Prostate gland (tissue), 2 donors: Measurements from ENCODE around the gene CR1.

ENCODE experiments used
- POLR2A ChIP-seq: fragments of 450-650 bp; IDR thresholded peaks from one replicate; pipeline ENCODE4 v1.6.1; 2016; ENCODE audit warnings: antibody characterized with exemption, mild to moderate bottlenecking
- TF ChIP-seq, protein P1 (sequence below), 4 experiments: fragments of 200-600 bp in 2 of 4; fragments of 450-650 bp in 2 of 4; sonication (generic) in 2 of 4; IDR thresholded peaks; 1 replicate in 3 of 4; 2 replicates in 1 of 4; pipeline ENCODE4 v1.5.1; 2016 to 2019; ENCODE audit warnings: antibody characterized with exemption in 4 of 4, mild to moderate bottlenecking in 2 of 4, moderate library complexity in 2 of 4

DNA sequence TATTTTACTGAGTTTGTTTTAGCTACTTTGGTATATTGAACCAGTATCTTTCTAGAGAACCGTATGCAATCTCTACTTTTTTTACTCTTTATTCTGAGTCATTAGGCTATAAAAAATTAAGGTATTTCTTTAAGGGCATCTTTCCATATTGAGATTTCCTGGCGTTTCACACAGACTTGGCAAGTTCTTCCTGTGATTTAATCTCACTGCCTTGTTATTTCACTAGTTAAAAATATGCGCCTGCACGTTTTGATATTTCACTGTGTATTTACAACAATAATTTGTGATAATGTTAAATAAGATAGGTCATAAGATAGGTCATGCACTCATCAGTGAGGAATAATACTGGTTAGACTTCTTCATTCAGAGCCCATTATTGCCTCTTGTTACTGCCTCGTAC, 132.8 kb downstream of the CR1 start:
- TF ChIP-seq POLR2A: no peak
- TF ChIP-seq, protein P1, sequence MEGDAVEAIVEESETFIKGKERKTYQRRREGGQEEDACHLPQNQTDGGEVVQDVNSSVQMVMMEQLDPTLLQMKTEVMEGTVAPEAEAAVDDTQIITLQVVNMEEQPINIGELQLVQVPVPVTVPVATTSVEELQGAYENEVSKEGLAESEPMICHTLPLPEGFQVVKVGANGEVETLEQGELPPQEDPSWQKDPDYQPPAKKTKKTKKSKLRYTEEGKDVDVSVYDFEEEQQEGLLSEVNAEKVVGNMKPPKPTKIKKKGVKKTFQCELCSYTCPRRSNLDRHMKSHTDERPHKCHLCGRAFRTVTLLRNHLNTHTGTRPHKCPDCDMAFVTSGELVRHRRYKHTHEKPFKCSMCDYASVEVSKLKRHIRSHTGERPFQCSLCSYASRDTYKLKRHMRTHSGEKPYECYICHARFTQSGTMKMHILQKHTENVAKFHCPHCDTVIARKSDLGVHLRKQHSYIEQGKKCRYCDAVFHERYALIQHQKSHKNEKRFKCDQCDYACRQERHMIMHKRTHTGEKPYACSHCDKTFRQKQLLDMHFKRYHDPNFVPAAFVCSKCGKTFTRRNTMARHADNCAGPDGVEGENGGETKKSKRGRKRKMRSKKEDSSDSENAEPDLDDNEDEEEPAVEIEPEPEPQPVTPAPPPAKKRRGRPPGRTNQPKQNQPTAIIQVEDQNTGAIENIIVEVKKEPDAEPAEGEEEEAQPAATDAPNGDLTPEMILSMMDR (IDR thresholded peaks at IDR 0.05): no peak
